GM12865 (cell line): ENCODE data around the gene TUBE1.

ENCODE experiments used
- DNase-seq: peaks from one replicate; pipeline ENCODE4 v3.0.0; 2010; ENCODE audit warnings: low read depth
- H3K4me3 ChIP-seq: 2 replicates; pipeline ENCODE4 v1.5.1; 2011; ENCODE audit warnings: mild to moderate bottlenecking, low read depth, low read length, control low read depth
- TF ChIP-seq, protein P1 (sequence below): IDR thresholded peaks from 2 replicates; pipeline ENCODE4 v1.5.1; 2011; ENCODE audit warnings: low read length, control low read depth, low read depth, inconsistent platforms; ENCODE audit not compliant: insufficient read depth; ENCODE audit errors: missing control alignments

Gene TUBE1

DNA sequence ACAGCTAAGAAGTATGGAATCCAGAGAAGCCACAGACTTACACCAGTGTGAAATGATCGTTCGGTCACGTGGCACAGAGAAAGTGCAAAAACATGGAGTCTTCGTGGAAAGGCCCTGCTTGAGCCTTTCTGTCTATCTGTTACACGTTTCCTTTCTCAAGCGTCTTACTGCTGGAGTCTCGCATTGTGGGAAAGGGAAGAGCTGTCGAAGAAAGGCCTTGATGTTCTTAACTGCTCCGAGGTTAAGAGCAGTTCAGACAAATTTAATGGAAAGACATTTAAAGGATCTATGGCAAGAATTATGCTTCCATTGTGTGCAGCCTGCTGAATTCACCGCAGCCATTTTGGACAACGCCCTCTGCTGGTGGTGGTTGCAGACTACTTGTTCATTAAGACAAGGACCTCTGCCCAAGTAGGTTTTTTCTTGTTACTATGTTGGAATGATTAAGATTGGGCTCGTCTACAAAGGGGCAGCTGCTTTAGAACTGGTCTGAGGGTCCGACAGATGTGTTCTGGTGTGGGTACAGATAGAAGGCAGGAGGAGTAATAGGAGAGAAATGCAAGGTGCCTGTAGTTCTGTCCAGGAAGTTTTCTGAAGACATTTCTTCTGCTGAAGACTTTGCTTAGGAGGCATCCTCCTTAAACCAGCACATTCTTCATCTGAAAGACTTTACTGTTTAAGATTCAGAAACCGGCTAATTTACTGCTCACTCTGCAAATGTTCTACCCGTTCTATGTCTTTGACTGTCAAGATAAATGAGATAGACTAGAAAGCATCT is 58.0 kb downstream of the TUBE1 start:
- TF ChIP-seq, protein P1, sequence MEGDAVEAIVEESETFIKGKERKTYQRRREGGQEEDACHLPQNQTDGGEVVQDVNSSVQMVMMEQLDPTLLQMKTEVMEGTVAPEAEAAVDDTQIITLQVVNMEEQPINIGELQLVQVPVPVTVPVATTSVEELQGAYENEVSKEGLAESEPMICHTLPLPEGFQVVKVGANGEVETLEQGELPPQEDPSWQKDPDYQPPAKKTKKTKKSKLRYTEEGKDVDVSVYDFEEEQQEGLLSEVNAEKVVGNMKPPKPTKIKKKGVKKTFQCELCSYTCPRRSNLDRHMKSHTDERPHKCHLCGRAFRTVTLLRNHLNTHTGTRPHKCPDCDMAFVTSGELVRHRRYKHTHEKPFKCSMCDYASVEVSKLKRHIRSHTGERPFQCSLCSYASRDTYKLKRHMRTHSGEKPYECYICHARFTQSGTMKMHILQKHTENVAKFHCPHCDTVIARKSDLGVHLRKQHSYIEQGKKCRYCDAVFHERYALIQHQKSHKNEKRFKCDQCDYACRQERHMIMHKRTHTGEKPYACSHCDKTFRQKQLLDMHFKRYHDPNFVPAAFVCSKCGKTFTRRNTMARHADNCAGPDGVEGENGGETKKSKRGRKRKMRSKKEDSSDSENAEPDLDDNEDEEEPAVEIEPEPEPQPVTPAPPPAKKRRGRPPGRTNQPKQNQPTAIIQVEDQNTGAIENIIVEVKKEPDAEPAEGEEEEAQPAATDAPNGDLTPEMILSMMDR, result peak; percentile 78
- peak; percentile 85 for DNase-seq
- H3K4me3 ChIP-seq, result no peak overlapping the region

DNA sequence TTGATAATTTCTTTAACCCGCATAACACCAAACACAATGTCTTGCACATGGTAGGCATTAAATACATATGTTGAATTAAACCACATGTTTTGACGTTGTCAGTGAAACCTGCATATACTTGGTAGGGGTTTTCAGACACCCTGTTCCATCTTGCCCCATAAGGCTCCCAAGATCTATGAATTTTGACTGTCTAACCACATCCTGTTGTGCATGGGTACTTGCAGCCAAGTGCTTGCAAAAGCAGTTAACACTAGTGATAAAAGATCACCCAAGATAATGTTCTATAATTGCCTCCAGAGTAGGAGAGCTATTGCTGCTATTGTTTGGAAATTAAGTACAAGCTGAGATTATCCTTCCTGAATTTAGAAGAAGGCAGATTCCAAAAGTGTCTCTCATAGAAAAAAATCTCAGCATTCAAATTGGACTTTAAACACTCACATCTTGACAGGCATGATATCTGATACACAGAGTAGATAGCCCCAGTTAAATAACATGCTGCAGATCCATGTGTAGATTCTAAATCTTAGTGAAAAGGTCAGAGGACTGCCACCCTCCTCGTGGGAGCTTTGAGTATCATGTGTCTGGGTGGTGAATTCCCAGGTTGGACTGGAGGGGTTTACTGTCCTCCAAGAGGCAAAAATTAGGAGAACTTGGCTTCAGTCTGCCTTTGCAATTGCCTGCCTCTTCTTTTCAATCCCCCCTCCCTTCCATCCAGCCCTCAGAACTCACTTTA is 59.2 kb downstream of the TUBE1 start:
- H3K4me3 ChIP-seq, result no peak overlapping the region
- peak; percentile 71 for DNase-seq
- TF ChIP-seq, protein P1, result no peak

DNA sequence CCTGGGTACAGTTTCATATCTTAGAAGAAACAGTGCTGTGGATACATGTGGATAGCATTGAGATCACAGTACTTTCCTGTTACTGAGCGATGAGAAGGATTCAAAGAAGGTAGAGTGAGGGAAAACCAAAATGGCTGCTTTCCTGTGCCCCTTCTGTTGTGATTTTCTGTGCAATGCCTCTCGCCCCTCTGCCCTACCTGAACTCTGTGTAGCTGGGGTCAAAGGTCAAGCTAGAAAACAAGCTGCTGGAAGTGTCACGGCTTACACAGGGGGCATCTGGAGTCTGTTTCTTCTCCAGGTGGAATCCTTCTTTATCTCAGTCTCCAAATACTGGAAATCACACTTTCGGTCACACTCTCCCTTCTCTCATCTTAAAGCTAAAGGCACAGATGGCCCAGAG is 60.3 kb downstream of the TUBE1 start:
- TF ChIP-seq, protein P1, result no peak
- H3K4me3 ChIP-seq, result no peak overlapping the region
- no peak for DNase-seq

DNA sequence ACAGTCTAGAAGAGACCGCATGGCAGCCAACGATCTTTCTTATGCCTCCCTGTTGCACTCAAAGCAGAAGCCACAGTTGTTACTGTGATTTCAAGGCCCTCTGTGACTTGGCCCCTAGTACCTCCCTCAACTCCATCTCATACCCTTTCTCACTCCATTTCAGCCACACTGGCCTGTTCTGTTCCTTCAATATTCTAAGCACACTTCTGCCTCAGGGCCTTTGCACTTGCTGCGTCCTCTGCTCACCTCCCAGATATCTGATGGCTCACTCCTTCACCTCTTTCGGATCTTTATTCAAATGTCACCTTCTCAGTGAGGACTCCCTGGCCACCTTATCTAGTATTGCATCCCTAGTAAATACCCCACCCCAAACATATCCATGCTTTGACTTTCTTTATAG is 62.8 kb downstream of the TUBE1 start:
- no peak for DNase-seq
- no peak overlapping the region for H3K4me3 ChIP-seq
- TF ChIP-seq, protein P1, result no peak

DNA sequence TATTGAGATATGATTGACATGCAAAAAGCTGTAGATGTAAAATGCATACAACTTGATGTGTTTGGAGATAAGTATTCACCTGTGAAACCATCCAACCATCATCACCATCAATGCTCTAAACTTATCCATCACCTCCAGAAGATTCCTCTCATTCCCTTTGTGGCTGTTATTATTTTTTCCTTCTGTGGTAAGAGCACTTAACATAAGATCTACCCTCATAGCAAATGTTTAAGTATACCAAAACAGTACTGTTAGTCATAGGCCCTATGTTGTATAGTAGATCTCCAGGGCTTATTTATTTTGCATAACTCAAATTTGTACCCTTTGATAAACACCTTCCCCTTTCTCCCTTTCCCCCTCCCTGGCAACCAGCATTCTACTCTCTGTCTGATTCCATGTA is 64.5 kb downstream of the TUBE1 start:
- TF ChIP-seq, protein P1, result no peak

DNA sequence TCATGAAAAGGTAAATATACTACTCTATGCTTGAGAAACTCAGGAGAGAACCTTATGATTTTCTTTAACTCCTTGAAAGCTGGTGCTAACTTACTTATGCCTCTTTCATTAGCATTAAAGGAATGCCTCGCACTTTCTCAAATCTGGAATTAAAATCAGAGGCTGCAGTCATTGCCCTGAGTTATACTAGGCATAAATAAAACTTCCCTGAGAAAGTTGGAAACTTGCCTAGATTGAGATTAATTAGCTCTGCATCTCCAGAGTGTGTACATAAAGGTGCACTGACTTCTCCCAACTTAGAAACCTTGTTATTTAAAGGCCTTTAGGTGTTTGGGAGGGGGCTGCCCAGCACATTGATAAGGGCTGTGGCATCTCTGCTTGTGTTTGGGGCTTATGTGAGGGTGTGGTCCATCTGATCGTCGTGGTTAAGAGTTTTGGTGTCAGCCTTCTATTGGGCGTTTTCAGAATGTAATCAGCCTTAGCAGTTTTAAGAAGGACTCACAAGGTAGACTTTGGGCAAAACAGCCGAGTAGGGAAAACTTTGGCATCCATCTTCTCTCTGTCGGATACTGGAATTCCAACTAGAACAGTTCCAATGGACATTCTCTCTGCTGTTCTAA is 65.5 kb downstream of the TUBE1 start:
- TF ChIP-seq, protein P1, result no peak
- no peak for DNase-seq
- H3K4me3 ChIP-seq, result no peak overlapping the region

More for the DNA sequence above, 64.5 kb downstream of the TUBE1 start:
- H3K4me3 ChIP-seq, result no peak overlapping the region
- no peak for DNase-seq
